ENCODE results near the gene CELSR1.

DNA sequence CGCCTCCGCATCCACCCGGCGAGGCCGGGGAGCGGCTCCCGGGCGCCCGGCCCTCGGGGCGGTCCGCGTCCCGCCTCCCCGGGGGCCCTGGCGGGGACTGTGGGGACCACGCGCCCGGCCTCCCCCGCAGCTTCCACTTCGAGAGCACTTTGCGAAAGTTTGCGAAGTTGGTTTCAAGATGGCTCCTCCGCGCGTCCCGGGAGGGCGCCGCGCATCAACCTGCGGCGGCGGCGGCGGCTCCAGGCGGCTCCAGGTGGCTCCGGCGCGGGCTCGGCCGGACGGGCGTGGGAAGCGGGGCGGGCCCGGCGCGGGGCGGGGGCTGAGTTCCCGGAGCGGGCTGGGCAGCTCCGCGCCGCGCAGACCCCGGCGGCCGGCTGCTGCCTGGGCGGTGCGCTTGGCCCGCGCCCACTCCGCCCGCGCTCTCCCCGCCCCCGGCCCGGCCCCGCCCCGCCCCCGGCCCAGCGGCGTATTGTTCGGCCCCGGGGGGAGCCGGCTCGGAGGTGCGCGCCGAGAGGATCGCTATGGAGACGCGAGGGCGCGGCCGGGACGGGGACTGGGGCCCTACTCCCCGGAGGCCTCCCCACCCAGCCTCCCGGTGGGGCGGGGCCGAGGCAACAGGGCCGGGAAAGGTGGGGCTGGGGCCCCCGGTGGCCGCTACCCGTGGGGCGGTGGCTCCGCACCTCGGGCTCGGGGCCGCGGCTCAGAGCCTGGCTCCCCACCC lies at the start of gene CELSR1:
- TF ChIP-seq, protein P1, sequence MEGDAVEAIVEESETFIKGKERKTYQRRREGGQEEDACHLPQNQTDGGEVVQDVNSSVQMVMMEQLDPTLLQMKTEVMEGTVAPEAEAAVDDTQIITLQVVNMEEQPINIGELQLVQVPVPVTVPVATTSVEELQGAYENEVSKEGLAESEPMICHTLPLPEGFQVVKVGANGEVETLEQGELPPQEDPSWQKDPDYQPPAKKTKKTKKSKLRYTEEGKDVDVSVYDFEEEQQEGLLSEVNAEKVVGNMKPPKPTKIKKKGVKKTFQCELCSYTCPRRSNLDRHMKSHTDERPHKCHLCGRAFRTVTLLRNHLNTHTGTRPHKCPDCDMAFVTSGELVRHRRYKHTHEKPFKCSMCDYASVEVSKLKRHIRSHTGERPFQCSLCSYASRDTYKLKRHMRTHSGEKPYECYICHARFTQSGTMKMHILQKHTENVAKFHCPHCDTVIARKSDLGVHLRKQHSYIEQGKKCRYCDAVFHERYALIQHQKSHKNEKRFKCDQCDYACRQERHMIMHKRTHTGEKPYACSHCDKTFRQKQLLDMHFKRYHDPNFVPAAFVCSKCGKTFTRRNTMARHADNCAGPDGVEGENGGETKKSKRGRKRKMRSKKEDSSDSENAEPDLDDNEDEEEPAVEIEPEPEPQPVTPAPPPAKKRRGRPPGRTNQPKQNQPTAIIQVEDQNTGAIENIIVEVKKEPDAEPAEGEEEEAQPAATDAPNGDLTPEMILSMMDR (IDR thresholded peaks at IDR 0.05 in 8 of 11, conservative IDR thresholded peaks at IDR 0.05 in 3 of 11), result no peak
- TF ChIP-seq POLR2AphosphoS5 (IDR thresholded peaks at IDR 0.05), result no peak

All from spleen (tissue), 7 donors.